Kidney epithelial cell (primary cell): Measurements from ENCODE around the gene OR10D3. TPM values are rescaled to one million over a fixed set of nuclear protein-coding genes. Genes with fewer than 3 reads are reported as not detected.

ENCODE experiments used
- DNase-seq: peaks from one replicate; pipeline ENCODE4 v3.0.0-alpha.2; 2010; ENCODE audit warnings: low read depth
- H3K27me3 ChIP-seq: 2 replicates; pipeline ENCODE4 v1.6.0; 2011; ENCODE audit warnings: low read length; ENCODE audit not compliant: control insufficient read depth, insufficient read depth
- H3K36me3 ChIP-seq: 2 replicates; pipeline ENCODE4 v1.5.1; 2011; ENCODE audit warnings: low read length; ENCODE audit not compliant: control insufficient read depth, insufficient read depth
- H3K4me3 ChIP-seq: 2 replicates; pipeline ENCODE4 v1.5.1; 2011; ENCODE audit warnings: low read depth, mild to moderate bottlenecking, control low read depth, low read length
- total RNA-seq: library from RNA; depleted of rRNA; stranded (reverse); fragments of >200 nt; gene quantifications from 2 replicates; pipeline ENCODE4 v1.2.3, GENCODE V29; 2015
- TF ChIP-seq, protein P1 (sequence below): IDR thresholded peaks from 2 replicates; pipeline ENCODE4 v1.5.1; 2011; ENCODE audit warnings: mild to moderate bottlenecking, moderate library complexity, low read length, control low read depth, inconsistent platforms; ENCODE audit not compliant: insufficient read depth, poor library complexity, severe bottlenecking

Gene OR10D3
- total RNA-seq, 1 donor from 2014 or later = not detected

DNA sequence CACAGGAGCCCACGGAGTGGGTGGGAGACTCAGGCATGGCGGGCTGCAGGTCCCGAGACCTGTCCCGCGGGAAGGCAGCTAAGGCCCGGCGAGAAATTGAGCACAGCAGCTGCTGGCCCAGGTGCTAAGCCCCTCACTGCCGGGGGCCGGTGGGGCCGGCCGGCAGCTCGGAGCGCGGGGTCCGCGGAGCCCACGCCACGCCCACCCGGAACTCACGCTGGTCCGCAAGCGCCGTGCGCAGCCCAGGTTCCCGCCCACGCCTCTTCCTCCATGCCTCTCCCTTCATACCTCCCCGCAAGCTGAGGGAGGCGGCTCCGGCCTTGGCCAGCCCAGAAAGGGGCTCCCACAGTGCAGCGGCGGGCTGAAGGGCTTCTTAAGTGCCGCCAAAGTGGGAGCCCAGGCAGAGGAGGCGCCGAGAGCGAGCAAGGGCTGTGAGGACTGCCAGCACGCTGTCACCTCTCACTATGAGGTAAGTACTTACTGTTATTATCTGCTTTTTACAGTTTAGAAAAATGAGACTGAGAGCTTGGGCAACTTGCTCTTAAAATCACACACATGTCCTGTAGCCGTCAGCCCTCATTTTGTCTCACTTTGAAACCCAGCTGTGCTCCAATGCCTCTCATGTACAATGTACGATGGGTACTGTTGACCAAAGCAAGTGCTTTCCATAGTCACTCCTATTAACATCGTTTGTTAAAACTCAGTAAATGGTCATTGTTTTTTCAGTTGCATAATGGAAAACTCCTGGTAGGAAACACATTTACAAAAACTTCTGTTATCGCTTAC lies 12.2 kb upstream of the OR10D3 start:
- Histone ChIP-seq H3K4me3 (no peak overlapping the region), H3K27me3 (no peaks in the 10 kb centered on the region), H3K36me3 (no peaks in the 10 kb centered on the region)
- DNase-seq = no peak
- TF ChIP-seq, protein P1, sequence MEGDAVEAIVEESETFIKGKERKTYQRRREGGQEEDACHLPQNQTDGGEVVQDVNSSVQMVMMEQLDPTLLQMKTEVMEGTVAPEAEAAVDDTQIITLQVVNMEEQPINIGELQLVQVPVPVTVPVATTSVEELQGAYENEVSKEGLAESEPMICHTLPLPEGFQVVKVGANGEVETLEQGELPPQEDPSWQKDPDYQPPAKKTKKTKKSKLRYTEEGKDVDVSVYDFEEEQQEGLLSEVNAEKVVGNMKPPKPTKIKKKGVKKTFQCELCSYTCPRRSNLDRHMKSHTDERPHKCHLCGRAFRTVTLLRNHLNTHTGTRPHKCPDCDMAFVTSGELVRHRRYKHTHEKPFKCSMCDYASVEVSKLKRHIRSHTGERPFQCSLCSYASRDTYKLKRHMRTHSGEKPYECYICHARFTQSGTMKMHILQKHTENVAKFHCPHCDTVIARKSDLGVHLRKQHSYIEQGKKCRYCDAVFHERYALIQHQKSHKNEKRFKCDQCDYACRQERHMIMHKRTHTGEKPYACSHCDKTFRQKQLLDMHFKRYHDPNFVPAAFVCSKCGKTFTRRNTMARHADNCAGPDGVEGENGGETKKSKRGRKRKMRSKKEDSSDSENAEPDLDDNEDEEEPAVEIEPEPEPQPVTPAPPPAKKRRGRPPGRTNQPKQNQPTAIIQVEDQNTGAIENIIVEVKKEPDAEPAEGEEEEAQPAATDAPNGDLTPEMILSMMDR = no peak

DNA sequence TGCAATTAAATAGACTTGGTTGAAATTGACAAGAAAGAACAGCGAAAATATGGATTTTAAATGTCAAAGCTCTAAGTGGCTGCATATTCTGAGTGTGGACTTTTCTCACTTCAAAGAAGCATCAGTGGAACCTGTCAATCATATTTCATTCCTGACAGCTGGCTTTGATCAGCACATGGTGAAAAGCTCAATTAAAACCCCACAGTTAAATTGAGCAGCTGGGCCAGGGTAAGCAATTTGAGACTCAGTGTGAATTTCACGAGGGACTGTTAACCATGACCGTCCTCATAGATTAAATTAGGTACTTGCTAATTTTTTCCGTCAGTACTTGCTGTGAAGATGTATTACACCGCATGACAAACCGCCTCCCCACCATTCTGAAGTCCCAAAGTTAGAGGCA lies 11.0 kb upstream of the OR10D3 start:
- TF ChIP-seq, protein P1 = no peak
- H3K4me3 ChIP-seq = no peak overlapping the region
- H3K36me3 ChIP-seq = no peaks in the 10 kb centered on the region
- no peak for DNase-seq
- no peaks in the 10 kb centered on the region for H3K27me3 ChIP-seq

DNA sequence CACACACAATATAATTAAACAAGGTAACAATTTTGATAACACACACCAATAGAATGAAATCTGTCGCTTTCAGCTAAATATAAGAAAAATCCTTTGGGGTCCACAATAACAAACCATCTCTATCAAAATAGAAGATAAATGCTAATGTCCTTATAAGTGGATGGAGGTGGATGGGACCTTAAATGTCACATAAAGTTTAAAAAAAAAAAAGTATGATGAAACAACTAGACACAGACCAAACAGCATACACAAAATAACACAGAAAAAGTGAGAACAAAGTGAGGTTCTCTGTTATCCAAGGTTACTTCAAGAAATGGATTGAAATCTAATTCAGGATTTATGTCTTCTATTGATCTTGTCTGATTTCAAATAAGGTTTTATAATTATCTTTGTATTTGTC lies 10.5 kb upstream of the OR10D3 start:
- no peak for DNase-seq
- TF ChIP-seq, protein P1 = no peak
- Histone ChIP-seq H3K36me3 (no peaks in the 10 kb centered on the region), H3K4me3 (no peak overlapping the region), H3K27me3 (no peaks in the 10 kb centered on the region)

DNA sequence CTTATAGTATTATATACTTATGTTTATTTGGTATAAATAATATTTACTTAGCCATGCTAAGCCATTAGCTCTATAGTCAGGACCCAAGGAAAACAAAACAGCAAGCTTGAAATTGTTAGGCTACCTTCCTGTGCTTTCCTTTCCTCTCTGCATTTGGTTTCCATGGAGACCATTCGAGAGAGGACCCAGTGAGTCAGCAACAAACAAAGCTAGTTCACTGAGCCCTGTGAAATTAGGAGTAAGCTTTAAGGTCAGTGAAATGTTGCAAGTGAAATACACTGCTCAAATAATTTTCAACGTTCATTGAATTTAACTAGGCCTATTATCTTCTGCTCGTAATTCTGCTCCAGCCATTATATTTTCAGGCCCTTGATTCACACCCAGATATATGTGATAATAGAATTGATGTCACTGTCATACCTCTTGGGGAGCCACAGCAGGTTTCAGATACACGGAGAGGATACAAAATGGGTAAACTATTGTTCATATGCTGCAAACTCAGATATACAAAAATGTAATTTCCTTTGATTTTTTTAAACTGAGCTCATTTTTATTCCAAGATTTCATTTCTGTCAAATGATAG lies 9.1 kb upstream of the OR10D3 start:
- no peaks in the 10 kb centered on the region for H3K36me3 ChIP-seq
- DNase-seq = peak; percentile 72
- H3K4me3 ChIP-seq = no peak overlapping the region
- TF ChIP-seq, protein P1 = no peak
- H3K27me3 ChIP-seq = no peaks in the 10 kb centered on the region

DNA sequence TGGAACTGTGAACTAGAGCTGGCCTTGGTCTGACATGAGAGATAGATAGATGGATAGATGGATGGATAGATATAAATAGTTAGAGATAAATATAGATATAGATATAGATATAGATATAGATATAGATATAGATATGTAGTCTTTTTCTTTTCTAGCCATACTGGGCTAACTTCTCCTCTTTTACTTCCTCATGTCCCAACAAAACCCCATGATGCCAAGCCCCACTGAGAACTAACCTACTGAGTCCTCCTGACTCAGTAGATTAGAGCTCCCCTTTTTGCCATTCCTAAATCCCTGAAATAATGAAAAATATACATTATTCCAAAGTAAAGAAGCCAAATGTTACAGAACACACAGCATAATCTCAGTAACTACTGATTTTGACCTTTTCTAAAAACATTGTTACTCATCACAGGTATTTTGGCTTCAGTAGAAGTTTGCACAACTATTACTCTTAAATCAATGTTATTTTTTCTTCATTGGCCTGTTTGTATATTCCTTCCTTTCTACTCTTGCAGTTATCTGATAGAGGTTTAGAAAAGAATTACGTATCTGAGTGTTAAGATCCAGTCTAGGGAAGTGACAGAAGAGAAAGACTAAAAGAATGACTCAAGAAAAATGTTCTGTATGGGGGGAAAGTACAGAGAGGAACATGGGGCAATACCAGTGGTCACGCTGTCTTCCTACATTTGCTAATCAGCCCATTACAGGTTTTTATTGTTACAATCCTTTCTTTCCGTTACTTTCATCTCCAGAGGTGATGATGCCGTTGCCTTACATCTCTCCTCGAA lies 6.0 kb upstream of the OR10D3 start:
- Histone ChIP-seq H3K4me3 (no peak overlapping the region), H3K36me3 (no peaks in the 10 kb centered on the region), H3K27me3 (no peaks in the 10 kb centered on the region)
- TF ChIP-seq, protein P1 = no peak
- no peak for DNase-seq
